Epithelial cell of esophagus (primary cell): ENCODE results near the gene CRMP1.

Source experiments
- DNase-seq: peaks from one replicate; pipeline ENCODE4 v3.0.0; 2010; ENCODE audit warnings: low read depth
- H3K4me3 ChIP-seq: 2 replicates; pipeline ENCODE4 v1.5.1; 2011; ENCODE audit warnings: mild to moderate bottlenecking, low read length, control low read depth
- TF ChIP-seq, protein P1 (sequence below): IDR thresholded peaks from 2 replicates; pipeline ENCODE4 v1.5.1; 2011; ENCODE audit warnings: low read depth, mild to moderate bottlenecking, low read length, control low read depth, inconsistent platforms; ENCODE audit not compliant: insufficient read depth; ENCODE audit errors: missing control alignments

The CRMP1 gene

GRCh38 chr4:5926598-5926997 lies 33.7 kb upstream of the CRMP1 start:
- H3K4me3 ChIP-seq = no peak overlapping the region
- TF ChIP-seq, protein P1, sequence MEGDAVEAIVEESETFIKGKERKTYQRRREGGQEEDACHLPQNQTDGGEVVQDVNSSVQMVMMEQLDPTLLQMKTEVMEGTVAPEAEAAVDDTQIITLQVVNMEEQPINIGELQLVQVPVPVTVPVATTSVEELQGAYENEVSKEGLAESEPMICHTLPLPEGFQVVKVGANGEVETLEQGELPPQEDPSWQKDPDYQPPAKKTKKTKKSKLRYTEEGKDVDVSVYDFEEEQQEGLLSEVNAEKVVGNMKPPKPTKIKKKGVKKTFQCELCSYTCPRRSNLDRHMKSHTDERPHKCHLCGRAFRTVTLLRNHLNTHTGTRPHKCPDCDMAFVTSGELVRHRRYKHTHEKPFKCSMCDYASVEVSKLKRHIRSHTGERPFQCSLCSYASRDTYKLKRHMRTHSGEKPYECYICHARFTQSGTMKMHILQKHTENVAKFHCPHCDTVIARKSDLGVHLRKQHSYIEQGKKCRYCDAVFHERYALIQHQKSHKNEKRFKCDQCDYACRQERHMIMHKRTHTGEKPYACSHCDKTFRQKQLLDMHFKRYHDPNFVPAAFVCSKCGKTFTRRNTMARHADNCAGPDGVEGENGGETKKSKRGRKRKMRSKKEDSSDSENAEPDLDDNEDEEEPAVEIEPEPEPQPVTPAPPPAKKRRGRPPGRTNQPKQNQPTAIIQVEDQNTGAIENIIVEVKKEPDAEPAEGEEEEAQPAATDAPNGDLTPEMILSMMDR = no peak
- no peak for DNase-seq

DNA sequence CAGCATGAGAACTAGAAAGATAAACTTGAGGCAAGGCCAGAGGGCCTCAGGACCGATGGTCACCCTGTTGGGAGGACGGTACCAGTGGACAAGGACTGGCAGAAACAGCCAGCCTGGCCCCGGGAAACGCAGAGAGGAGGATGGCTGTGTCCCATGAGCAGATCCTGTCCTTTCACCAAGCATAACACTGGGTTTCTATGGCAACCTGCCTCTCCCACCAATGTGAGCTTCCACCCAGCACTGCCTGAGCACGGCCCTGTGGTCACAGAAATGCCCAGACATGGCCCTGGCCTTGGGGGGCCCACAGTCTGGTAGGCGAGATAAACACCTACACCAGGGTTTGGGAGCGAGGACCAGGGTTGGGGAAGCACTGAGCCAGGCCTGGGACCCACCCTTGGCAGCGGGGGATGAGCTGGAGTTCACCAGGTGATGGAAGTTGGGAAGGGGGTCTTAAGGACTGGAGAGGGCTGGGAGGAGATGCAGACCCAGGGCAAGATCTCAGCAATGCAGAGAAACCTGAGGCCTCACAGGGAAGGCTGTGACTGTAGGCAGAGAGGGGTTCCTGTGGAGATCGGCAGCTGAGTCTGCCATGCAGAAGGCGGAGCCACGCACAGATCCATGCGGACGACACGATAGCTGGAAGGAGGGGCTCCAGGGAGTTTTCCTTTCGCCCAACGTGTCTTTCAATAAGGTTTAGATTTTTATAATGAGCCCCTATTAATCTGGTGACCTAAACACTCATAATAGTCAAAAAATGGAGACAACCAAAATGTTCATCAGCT lies 32.7 kb upstream of the CRMP1 start:
- DNase-seq = no peak
- TF ChIP-seq, protein P1 = no peak
- no peak overlapping the region for H3K4me3 ChIP-seq

DNA sequence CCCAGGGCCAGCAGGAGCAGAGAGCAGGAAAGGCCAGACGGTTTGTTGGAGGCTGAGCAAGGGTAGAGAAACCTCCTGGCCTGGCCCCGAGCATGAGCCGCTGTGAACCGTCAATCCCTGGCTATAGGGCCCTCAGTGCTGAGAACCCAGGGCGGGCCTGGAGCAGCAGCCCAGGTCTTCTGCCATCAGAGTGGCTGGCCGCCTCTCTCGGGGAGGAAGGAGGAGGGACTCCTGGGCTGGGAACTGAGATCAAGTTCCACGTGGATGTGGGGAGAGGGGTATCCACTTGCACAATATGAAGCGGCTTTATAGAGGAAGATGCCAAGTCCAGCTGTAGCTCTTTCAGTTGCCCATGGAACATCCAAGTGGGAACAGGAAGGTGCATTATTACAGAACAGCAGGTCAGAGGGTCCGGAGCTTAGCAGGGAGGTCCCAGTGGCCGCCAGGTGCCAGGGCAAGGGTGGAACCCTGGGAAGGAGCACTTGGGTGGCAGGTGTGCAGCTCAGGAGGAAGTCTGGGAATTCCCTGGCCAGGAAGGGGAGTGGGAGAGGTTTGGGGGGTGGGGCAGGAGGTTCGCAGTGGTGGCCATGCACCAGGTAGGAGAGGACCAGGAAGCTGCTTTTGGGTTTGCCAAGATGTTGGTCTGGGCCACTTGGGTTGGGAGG lies 31.7 kb upstream of the CRMP1 start:
- no peak for DNase-seq
- no peak overlapping the region for H3K4me3 ChIP-seq

DNA sequence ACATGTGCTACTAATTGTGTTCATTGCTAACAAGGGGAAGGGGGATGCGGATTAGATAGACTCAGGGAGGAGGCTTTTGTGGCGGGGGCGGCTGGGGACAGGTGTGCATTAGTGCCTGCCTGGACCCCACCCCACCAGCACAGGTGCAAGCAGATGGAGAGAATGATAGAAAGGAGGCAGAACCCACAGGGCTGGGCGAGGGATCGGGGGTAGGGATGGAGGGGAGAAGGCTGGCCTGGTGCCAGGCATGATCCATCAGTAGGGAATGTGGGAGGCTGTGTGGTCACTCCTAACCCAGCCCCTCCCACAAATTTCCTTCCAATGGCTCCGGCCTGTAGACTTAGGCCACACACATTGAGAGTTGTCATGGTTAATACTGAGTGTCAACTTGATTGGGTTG lies 30.5 kb upstream of the CRMP1 start:
- no peak overlapping the region for H3K4me3 ChIP-seq
- no peak for DNase-seq
- TF ChIP-seq, protein P1 = no peak

More for the DNA sequence above, 31.7 kb upstream of the CRMP1 start:
- TF ChIP-seq, protein P1 = no peak

DNA sequence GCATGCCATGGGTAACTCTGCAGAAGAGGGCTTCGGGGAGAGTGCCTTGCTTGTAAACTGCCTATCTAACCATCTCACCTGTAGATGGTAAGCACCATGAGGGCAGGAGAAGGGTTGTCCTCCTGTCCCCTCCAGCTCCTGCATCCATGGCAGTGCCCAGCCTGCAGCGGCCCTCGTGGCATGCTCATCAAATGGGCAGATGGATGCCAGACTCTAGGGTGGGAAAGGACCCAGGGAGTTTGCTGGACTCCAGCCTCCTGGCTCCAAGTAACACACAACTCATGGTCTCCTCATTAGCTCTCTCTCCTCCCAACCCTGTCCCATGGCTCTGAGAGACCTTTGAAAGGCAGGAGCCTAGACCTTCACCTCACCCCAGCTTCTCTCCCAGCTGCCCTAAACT lies 29.7 kb upstream of the CRMP1 start:
- DNase-seq = no peak
- TF ChIP-seq, protein P1 = no peak
- no peak overlapping the region for H3K4me3 ChIP-seq

DNA sequence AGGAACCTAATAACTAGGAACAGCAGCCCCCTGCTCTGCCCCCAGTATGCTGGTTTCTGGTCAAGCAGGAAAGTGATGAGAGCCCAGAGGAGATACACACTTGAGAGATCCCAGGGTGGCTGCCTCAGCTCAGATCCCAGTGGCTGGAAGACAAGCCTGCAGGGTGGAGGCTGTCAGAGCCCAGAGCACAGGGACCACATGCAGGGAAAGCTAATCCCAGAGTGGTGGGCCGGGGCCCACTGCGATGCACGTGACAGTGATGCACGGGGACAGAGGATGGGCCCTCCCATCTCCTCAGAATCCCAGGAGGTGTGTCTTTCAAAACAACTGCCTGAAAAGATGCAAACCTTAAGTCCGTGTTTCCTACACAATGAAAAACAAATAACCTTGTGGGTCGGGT lies 29.1 kb upstream of the CRMP1 start:
- TF ChIP-seq, protein P1 = no peak
- no peak overlapping the region for H3K4me3 ChIP-seq
- DNase-seq = no peak
